ENCODE measurements around the gene CRK. TPM values are rescaled to one million over a fixed set of nuclear protein-coding genes. Genes with fewer than 3 reads are reported as not detected.

The CRK gene
- total RNA-seq, 1 donor = 109 TPM

GRCh38 chr17:1442187-1442586 lies 13.8 kb downstream of the CRK start:
- H3K4me3 ChIP-seq (ENCODE audit: insufficient read depth, low read length) = no peak overlapping the region
- H3K4me2 ChIP-seq (ENCODE audit: insufficient read depth, low read length) = no peak overlapping the region
- peaks cover 6% of the 10 kb centered on the region for H3K36me3 ChIP-seq (ENCODE audit: insufficient read depth, low read length)
- no peak for TF ChIP-seq CTCF (IDR thresholded peaks at IDR 0.05; ENCODE audit: extremely low read depth, low read depth, low read length)
- no peak overlapping the region for H3K27ac ChIP-seq (ENCODE audit: low read depth, low read length)
- peaks cover 93% of the 10 kb centered on the region for H3K79me2 ChIP-seq (ENCODE audit: insufficient read depth, low read length)
- H3K27me3 ChIP-seq (ENCODE audit: insufficient read depth, low read length) = no peaks in the 10 kb centered on the region
- H3K9me3 ChIP-seq (ENCODE audit: low read depth, low read length) = no peaks in the 10 kb centered on the region
- H3K4me1 ChIP-seq (ENCODE audit: insufficient read depth, low read length) = peaks cover 6% of the 10 kb centered on the region
- peaks cover 45% of the 10 kb centered on the region for H4K20me1 ChIP-seq (ENCODE audit: insufficient read depth, low read length)
- H2AFZ ChIP-seq (ENCODE audit: low read length) = no peak overlapping the region
- no peak for DNase-seq (ENCODE audit: insufficient read length, low spot score, missing footprints)

GRCh38 chr17:1440921-1441320 lies 15.1 kb downstream of the CRK start:
- peaks cover 16% of the 10 kb centered on the region for H3K36me3 ChIP-seq (ENCODE audit: insufficient read depth, low read length)
- no peak overlapping the region for H3K4me2 ChIP-seq (ENCODE audit: insufficient read depth, low read length)
- H3K27me3 ChIP-seq (ENCODE audit: insufficient read depth, low read length) = no peaks in the 10 kb centered on the region
- DNase-seq (ENCODE audit: insufficient read length, low spot score, missing footprints) = no peak
- peaks cover 93% of the 10 kb centered on the region for H3K79me2 ChIP-seq (ENCODE audit: insufficient read depth, low read length)
- no peaks in the 10 kb centered on the region for H3K9me3 ChIP-seq (ENCODE audit: low read depth, low read length)
- H2AFZ ChIP-seq (ENCODE audit: low read length) = no peak overlapping the region
- peaks cover 37% of the 10 kb centered on the region for H4K20me1 ChIP-seq (ENCODE audit: insufficient read depth, low read length)
- peaks cover 6% of the 10 kb centered on the region for H3K4me1 ChIP-seq (ENCODE audit: insufficient read depth, low read length)
- H3K4me3 ChIP-seq (ENCODE audit: insufficient read depth, low read length) = no peak overlapping the region
- TF ChIP-seq CTCF (IDR thresholded peaks at IDR 0.05; ENCODE audit: extremely low read depth, low read depth, low read length) = no peak
- no peak overlapping the region for H3K27ac ChIP-seq (ENCODE audit: low read depth, low read length)

GRCh38 chr17:1438593-1439083 lies 17.4 kb downstream of the CRK start:
- Histone ChIP-seq H3K27me3 (ENCODE audit: insufficient read depth, low read length) (no peaks in the 10 kb centered on the region), H3K4me2 (ENCODE audit: insufficient read depth, low read length) (peak overlapping the region; percentile 31), H3K4me3 (ENCODE audit: insufficient read depth, low read length) (no peak overlapping the region), H3K4me1 (ENCODE audit: insufficient read depth, low read length) (peaks cover 11% of the 10 kb centered on the region), H3K36me3 (ENCODE audit: insufficient read depth, low read length) (peaks cover 37% of the 10 kb centered on the region), H2AFZ (ENCODE audit: low read length) (no peak overlapping the region), H3K27ac (ENCODE audit: low read depth, low read length) (peak overlapping the region; percentile 24), H3K79me2 (ENCODE audit: insufficient read depth, low read length) (peaks cover 94% of the 10 kb centered on the region), H3K9me3 (ENCODE audit: low read depth, low read length) (no peaks in the 10 kb centered on the region), H4K20me1 (ENCODE audit: insufficient read depth, low read length) (peaks cover 34% of the 10 kb centered on the region)
- DNase-seq (ENCODE audit: insufficient read length, low spot score, missing footprints) = no peak
- TF ChIP-seq CTCF (IDR thresholded peaks at IDR 0.05; ENCODE audit: extremely low read depth, low read depth, low read length) = no peak

- no peak for TF ChIP-seq CTCF (IDR thresholded peaks at IDR 0.05; ENCODE audit: extremely low read depth, low read depth, low read length)
These were observed 20.7 kb downstream of the CRK start for GRCh38 chr17:1435326-1435725.

More at GRCh38 chr17:1435326-1435725, 20.7 kb downstream of the CRK start:
- Histone ChIP-seq H4K20me1 (ENCODE audit: insufficient read depth, low read length) (peaks cover 37% of the 10 kb centered on the region), H3K4me2 (ENCODE audit: insufficient read depth, low read length) (no peak overlapping the region), H3K27me3 (ENCODE audit: insufficient read depth, low read length) (no peaks in the 10 kb centered on the region), H2AFZ (ENCODE audit: low read length) (no peak overlapping the region), H3K4me3 (ENCODE audit: insufficient read depth, low read length) (no peak overlapping the region), H3K4me1 (ENCODE audit: insufficient read depth, low read length) (peaks cover 11% of the 10 kb centered on the region), H3K9me3 (ENCODE audit: low read depth, low read length) (no peaks in the 10 kb centered on the region), H3K27ac (ENCODE audit: low read depth, low read length) (no peak overlapping the region), H3K79me2 (ENCODE audit: insufficient read depth, low read length) (peaks cover 96% of the 10 kb centered on the region), H3K36me3 (ENCODE audit: insufficient read depth, low read length) (peaks cover 44% of the 10 kb centered on the region)
- peak; percentile 22 for DNase-seq (ENCODE audit: insufficient read length, low spot score, missing footprints)

All from osteoblast (primary cell).